ENCODE data around the gene PITPNB. TPM values are rescaled to one million over a fixed set of nuclear protein-coding genes. Genes with fewer than 3 reads are reported as not detected.

PITPNB gene
- total and polyA plus RNA-seq, 4 experiments from 2014 or later: 68.8 to 88.4 (median 74.4) TPM

- no peak for DNase-seq
- ChIA-PET POLR2A (ENCODE audit: partially characterized antibody) (no interaction called here), CTCF (ENCODE audit: partially characterized antibody) (no interaction called here)
- H3K9me3 ChIP-seq (ENCODE audit: control insufficient read depth in 1 of 2, low read length in 2 of 2): no peaks in the 10 kb centered on the region
- no peaks in the 10 kb centered on the region for H3K27me3 ChIP-seq (ENCODE audit: insufficient read depth, low read length)
- H3K4me1 ChIP-seq (ENCODE audit: insufficient read depth, low read length): peaks cover 16% of the 10 kb centered on the region
- H3K4me3 ChIP-seq (ENCODE audit: low read length in 2 of 2): no peak overlapping the region
- no peaks in the 10 kb centered on the region for H3K9me3 Mint-ChIP-seq
- H3K4me3 Mint-ChIP-seq: no peak overlapping the region
- H3K27ac Mint-ChIP-seq: peak overlapping the region in 1 of 7 donors; percentile 2
- intact Hi-C loops (cut with micrococcal nuclease): no loop called here
- peaks cover 35% of the 10 kb centered on the region for H3K36me3 ChIP-seq (ENCODE audit: insufficient read depth, low read length)
- H3K36me3 Mint-ChIP-seq: peaks cover 53 to 67% of the 10 kb centered on the region in 2 donors
- no peak overlapping the region for H3K27ac ChIP-seq (ENCODE audit: low read depth, low read length)
- H3K27me3 Mint-ChIP-seq: no peaks in the 10 kb centered on the region
- H3K4me1 Mint-ChIP-seq: peaks cover 26 to 53% (median 36%) of the 10 kb centered on the region in 4 donors
These were observed 13.4 kb downstream of the PITPNB start for GRCh38 chr22:27905653-27906052.

GRCh38 chr22:27903805-27904473 lies 15.1 kb downstream of the PITPNB start:
- intact Hi-C loops (cut with micrococcal nuclease): no loop called here
- no peaks in the 10 kb centered on the region for H3K9me3 ChIP-seq (ENCODE audit: control insufficient read depth in 1 of 2, low read length in 2 of 2)
- no peak overlapping the region for H3K4me3 ChIP-seq (ENCODE audit: low read length in 2 of 2)
- H3K27ac ChIP-seq (ENCODE audit: low read depth, low read length): no peak overlapping the region
- Mint-ChIP-seq H3K36me3 (peaks cover 47 to 63% of the 10 kb centered on the region in 2 donors), H3K4me3 (peak overlapping the region in 3 of 8 donors; percentile 23 to 65 (median 36)), H3K27ac (peak overlapping the region; percentile 19 to 80 (median 33)), H3K9me3 (no peaks in the 10 kb centered on the region), H3K27me3 (no peaks in the 10 kb centered on the region), H3K4me1 (peaks cover 24 to 53% (median 33%) of the 10 kb centered on the region in 4 donors)
- POLR2A ChIA-PET (ENCODE audit: partially characterized antibody): no interaction called here
- CTCF ChIA-PET (ENCODE audit: partially characterized antibody): interaction anchor here (0.7 to 2.2 kb wide), 2 partner anchors 17 to 1124 kb away, joined by 3 to 7 read pairs; no protein-coding TSS in a partner anchor
- H3K27me3 ChIP-seq (ENCODE audit: insufficient read depth, low read length): no peaks in the 10 kb centered on the region
- peaks cover 31% of the 10 kb centered on the region for H3K36me3 ChIP-seq (ENCODE audit: insufficient read depth, low read length)
- H3K4me1 ChIP-seq (ENCODE audit: insufficient read depth, low read length): peaks cover 16% of the 10 kb centered on the region
- DNase-seq: peak in 1 of 5 donors; percentile 24

DNA sequence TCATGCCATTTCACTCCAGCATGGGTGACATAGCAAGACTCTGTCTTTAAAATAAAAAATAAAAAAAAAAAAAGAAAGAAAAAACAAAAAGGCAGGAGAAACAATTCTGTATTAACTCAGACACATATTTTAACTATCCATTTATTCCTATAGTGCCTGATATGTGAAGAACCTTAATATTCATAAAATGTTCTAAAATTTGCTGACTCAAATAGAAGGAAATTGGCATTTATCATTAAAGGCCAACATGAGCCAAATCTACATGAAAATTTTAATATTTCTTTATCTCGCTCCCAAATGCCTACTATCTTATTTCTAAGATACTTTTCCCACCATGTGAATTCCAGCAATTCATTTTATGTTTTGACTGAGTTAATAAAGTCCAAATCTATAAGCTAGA lies 18.9 kb downstream of the PITPNB start:
- Histone ChIP-seq H3K27ac (ENCODE audit: low read depth, low read length) (no peak overlapping the region), H3K36me3 (ENCODE audit: insufficient read depth, low read length) (peaks cover 26% of the 10 kb centered on the region), H3K27me3 (ENCODE audit: insufficient read depth, low read length) (no peaks in the 10 kb centered on the region), H3K4me1 (ENCODE audit: insufficient read depth, low read length) (peaks cover 25% of the 10 kb centered on the region), H3K4me3 (ENCODE audit: low read length in 2 of 2) (no peak overlapping the region), H3K9me3 (ENCODE audit: control insufficient read depth in 1 of 2, low read length in 2 of 2) (no peaks in the 10 kb centered on the region)
- H3K9me3 Mint-ChIP-seq: no peaks in the 10 kb centered on the region
- H3K4me1 Mint-ChIP-seq: peaks cover 26 to 44% (median 31%) of the 10 kb centered on the region in 4 donors
- no peaks in the 10 kb centered on the region for H3K27me3 Mint-ChIP-seq
- peaks cover 43 to 59% of the 10 kb centered on the region in 2 donors for H3K36me3 Mint-ChIP-seq
- no peak overlapping the region for H3K27ac Mint-ChIP-seq
- DNase-seq: no peak
- ChIA-PET CTCF (ENCODE audit: partially characterized antibody) (interaction anchor here (4.1 kb wide), 1 partner anchor 13 kb away, joined by 29 read pairs; no protein-coding TSS in a partner anchor), POLR2A (ENCODE audit: partially characterized antibody) (interaction anchor here (1.6 kb wide), 1 partner anchor 19 kb away, joined by 5 read pairs; the partner anchor contains the start of gene PITPNB)
- no peak overlapping the region for H3K4me3 Mint-ChIP-seq
- intact Hi-C loops (cut with micrococcal nuclease): no loop called here

- Histone ChIP-seq H3K4me3 (ENCODE audit: low read length in 2 of 2) (no peak overlapping the region), H3K27me3 (ENCODE audit: insufficient read depth, low read length) (no peaks in the 10 kb centered on the region), H3K36me3 (ENCODE audit: insufficient read depth, low read length) (peaks cover 35% of the 10 kb centered on the region), H3K4me1 (ENCODE audit: insufficient read depth, low read length) (peaks cover 9% of the 10 kb centered on the region), H3K9me3 (ENCODE audit: control insufficient read depth in 1 of 2, low read length in 2 of 2) (no peaks in the 10 kb centered on the region), H3K27ac (ENCODE audit: low read depth, low read length) (no peak overlapping the region)
- H3K9me3 Mint-ChIP-seq: no peaks in the 10 kb centered on the region
- H3K27me3 Mint-ChIP-seq: no peaks in the 10 kb centered on the region
- H3K4me3 Mint-ChIP-seq: no peak overlapping the region
- intact Hi-C loops (cut with micrococcal nuclease): no loop called here
- ChIA-PET POLR2A (ENCODE audit: partially characterized antibody) (no interaction called here), CTCF (ENCODE audit: partially characterized antibody) (interaction anchor here (1.0 to 2.9 kb wide), 2 partner anchors 10 to 16 kb away, joined by 3 to 11 read pairs; no protein-coding TSS in a partner anchor)
- H3K4me1 Mint-ChIP-seq: peaks cover 14 to 21% (median 17%) of the 10 kb centered on the region in 4 donors
- no peak for DNase-seq
- H3K36me3 Mint-ChIP-seq: peaks cover 47 to 71% of the 10 kb centered on the region in 2 donors
- H3K27ac Mint-ChIP-seq: peak overlapping the region in 5 of 7 donors; percentile 23 to 88 (median 60)
These were observed 22.8 kb downstream of the PITPNB start for GRCh38 chr22:27896245-27896644.

DNA sequence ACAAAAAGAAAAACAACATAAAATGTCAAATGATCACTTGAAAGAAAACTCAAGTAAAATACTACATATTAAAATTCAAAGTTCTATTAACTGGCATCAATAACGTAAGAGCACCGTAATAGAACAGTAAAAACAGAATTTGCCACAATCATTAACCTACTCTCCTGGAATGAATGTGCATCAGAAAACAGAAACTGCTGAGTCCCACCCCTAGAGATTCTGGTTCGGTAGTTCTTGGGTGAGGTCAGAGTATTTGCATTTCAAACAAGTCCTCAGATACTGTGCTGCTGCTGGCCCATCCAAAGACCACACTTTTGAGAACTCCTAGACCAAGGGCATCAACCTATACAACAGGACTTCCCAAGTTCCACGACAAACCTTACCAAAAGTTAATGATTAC lies 23.5 kb downstream of the PITPNB start:
- H3K9me3 ChIP-seq (ENCODE audit: control insufficient read depth in 1 of 2, low read length in 2 of 2): no peaks in the 10 kb centered on the region
- no peak for DNase-seq
- H3K36me3 ChIP-seq (ENCODE audit: insufficient read depth, low read length): peaks cover 29% of the 10 kb centered on the region
- Mint-ChIP-seq H3K9me3 (no peaks in the 10 kb centered on the region), H3K27ac (peak overlapping the region in 5 of 7 donors; percentile 7 to 63 (median 46)), H3K36me3 (peaks cover 44 to 69% of the 10 kb centered on the region in 2 donors), H3K4me1 (peaks cover 10 to 15% (median 13%) of the 10 kb centered on the region in 4 donors), H3K4me3 (no peak overlapping the region), H3K27me3 (no peaks in the 10 kb centered on the region)
- POLR2A ChIA-PET (ENCODE audit: partially characterized antibody): no interaction called here
- H3K4me1 ChIP-seq (ENCODE audit: insufficient read depth, low read length): peaks cover 9% of the 10 kb centered on the region
- CTCF ChIA-PET (ENCODE audit: partially characterized antibody): interaction anchor here (1.0 to 2.9 kb wide), 2 partner anchors 9 to 15 kb away, joined by 3 to 11 read pairs; no protein-coding TSS in a partner anchor
- H3K4me3 ChIP-seq (ENCODE audit: low read length in 2 of 2): no peak overlapping the region
- intact Hi-C loops (cut with micrococcal nuclease): no loop called here
- H3K27me3 ChIP-seq (ENCODE audit: insufficient read depth, low read length): no peaks in the 10 kb centered on the region
- H3K27ac ChIP-seq (ENCODE audit: low read depth, low read length): no peak overlapping the region

- peaks cover 56 to 80% of the 10 kb centered on the region in 2 donors for H3K36me3 Mint-ChIP-seq
- peaks cover 44% of the 10 kb centered on the region for H3K36me3 ChIP-seq (ENCODE audit: insufficient read depth, low read length)
These were observed 26.2 kb downstream of the PITPNB start for GRCh38 chr22:27892811-27893210.

DNA sequence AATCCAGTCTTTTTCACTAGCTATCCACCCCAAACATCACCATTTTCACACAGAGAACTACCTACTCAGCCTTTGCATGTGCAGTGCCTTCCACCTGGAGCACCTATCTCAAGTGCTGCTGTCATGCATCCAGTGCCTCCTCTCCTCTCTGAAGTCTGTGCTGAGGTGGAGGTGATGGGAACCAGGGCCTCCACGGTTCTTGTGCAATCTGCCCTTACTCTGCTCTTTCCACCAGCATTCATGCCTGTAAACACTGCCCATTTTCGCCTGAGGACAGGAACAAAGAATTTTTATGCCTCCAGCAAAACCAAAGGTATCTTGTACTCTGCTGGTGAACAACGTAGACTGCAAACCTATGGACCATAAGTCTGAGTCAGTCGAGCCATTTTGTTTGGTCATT lies 27.0 kb downstream of the PITPNB start:
- ChIA-PET POLR2A (ENCODE audit: partially characterized antibody) (no interaction called here), CTCF (ENCODE audit: partially characterized antibody) (no interaction called here)
- Mint-ChIP-seq H3K9me3 (no peaks in the 10 kb centered on the region), H3K4me1 (peaks cover 10 to 15% (median 12%) of the 10 kb centered on the region in 4 donors), H3K4me3 (no peak overlapping the region), H3K27ac (peak overlapping the region in 4 of 7 donors; percentile 26 to 67 (median 54)), H3K36me3 (peaks cover 56 to 81% of the 10 kb centered on the region in 2 donors), H3K27me3 (no peaks in the 10 kb centered on the region)
- no peak for DNase-seq
- peaks cover 9% of the 10 kb centered on the region for H3K4me1 ChIP-seq (ENCODE audit: insufficient read depth, low read length)
- no peak overlapping the region for H3K4me3 ChIP-seq (ENCODE audit: low read length in 2 of 2)
- H3K27ac ChIP-seq (ENCODE audit: low read depth, low read length): no peak overlapping the region
- intact Hi-C loops (cut with micrococcal nuclease): no loop called here
- no peaks in the 10 kb centered on the region for H3K9me3 ChIP-seq (ENCODE audit: control insufficient read depth in 1 of 2, low read length in 2 of 2)
- no peaks in the 10 kb centered on the region for H3K27me3 ChIP-seq (ENCODE audit: insufficient read depth, low read length)
- H3K36me3 ChIP-seq (ENCODE audit: insufficient read depth, low read length): peaks cover 39% of the 10 kb centered on the region

More at GRCh38 chr22:27892811-27893210, 26.2 kb downstream of the PITPNB start:
- CTCF ChIA-PET (ENCODE audit: partially characterized antibody): interaction anchor here (0.6 kb wide), 1 partner anchor 12 kb away, joined by 3 read pairs; no protein-coding TSS in a partner anchor
- no peak overlapping the region for H3K4me3 ChIP-seq (ENCODE audit: low read length in 2 of 2)
- Mint-ChIP-seq H3K4me1 (peaks cover 10 to 15% (median 12%) of the 10 kb centered on the region in 4 donors), H3K27me3 (no peaks in the 10 kb centered on the region), H3K27ac (peak overlapping the region in 1 of 7 donors; percentile 25), H3K4me3 (no peak overlapping the region), H3K9me3 (no peaks in the 10 kb centered on the region)
- intact Hi-C loops (cut with micrococcal nuclease): no loop called here
- no peaks in the 10 kb centered on the region for H3K27me3 ChIP-seq (ENCODE audit: insufficient read depth, low read length)
- no peaks in the 10 kb centered on the region for H3K9me3 ChIP-seq (ENCODE audit: control insufficient read depth in 1 of 2, low read length in 2 of 2)
- POLR2A ChIA-PET (ENCODE audit: partially characterized antibody): no interaction called here
- peaks cover 9% of the 10 kb centered on the region for H3K4me1 ChIP-seq (ENCODE audit: insufficient read depth, low read length)
- DNase-seq: no peak
- no peak overlapping the region for H3K27ac ChIP-seq (ENCODE audit: low read depth, low read length)
